ENCODE data around the gene PLOD2. TPM values are rescaled to one million over a fixed set of nuclear protein-coding genes. Genes with fewer than 3 reads are reported as not detected.

The PLOD2 gene
- total RNA-seq, 1 experiment from 2014 or later, result 19.3 TPM

DNA sequence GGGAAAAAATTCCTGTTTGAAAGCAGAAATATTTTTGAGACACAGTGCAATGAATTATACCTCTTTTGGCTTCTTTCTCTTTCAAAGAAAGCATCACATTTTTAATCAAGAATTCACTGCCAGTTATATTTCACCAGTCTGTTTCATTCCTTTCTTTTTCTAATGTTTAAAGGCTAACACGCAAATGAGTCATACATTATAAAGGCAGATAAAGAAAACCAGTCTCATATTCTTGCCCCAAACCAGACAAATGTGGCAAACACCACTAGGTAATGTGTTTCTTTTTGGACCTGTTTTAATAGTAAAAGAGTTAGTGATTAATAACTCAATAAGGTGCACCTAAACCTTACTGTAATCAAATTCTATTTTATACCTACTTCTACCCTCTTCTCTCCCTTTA lies 83.8 kb downstream of the PLOD2 start:
- H3K14ac ChIP-seq (ENCODE audit: insufficient read depth, low read length), result no peak overlapping the region
- no peaks in the 10 kb centered on the region for H3K9me3 ChIP-seq (ENCODE audit: control insufficient read depth, low read depth, low read length)
- H2BK5ac ChIP-seq (ENCODE audit: insufficient read length, low read length), result no peak overlapping the region
- WGBS (ENCODE audit: extremely low coverage, insufficient read length, low lambda C conversion rate), result no CpG with 5 or more reads among the region's 1 CpG
- no peaks in the 10 kb centered on the region for H3K23me2 ChIP-seq (ENCODE audit: insufficient read length, low read depth, low read length, poor library complexity, severe bottlenecking)
- H3K79me2 ChIP-seq (ENCODE audit: insufficient read depth, low read length), result no peaks in the 10 kb centered on the region
- no peak overlapping the region for H2BK20ac ChIP-seq (ENCODE audit: low read depth, low read length, poor library complexity, severe bottlenecking)
- H3K9me3 Mint-ChIP-seq, result no peaks in the 10 kb centered on the region
- no peak overlapping the region for H2BK12ac ChIP-seq (ENCODE audit: insufficient read length, low read depth, low read length)
- no peak overlapping the region for H4K91ac ChIP-seq (ENCODE audit: insufficient read length, low read depth, low read length)
- no peak overlapping the region for H3K23ac ChIP-seq (ENCODE audit: insufficient read length, low read depth, low read length)
- H3K4me1 Mint-ChIP-seq, result peaks cover 4 to 8% of the 10 kb centered on the region in 2 experiments; a peak in 3 of 4 replicates
- H3T11ph ChIP-seq (ENCODE audit: low read length), result no peak overlapping the region
- no peaks in the 10 kb centered on the region for H3K27me3 ChIP-seq (ENCODE audit: insufficient read depth, low read length)
- no peaks in the 10 kb centered on the region for H3K4me1 ChIP-seq (ENCODE audit: insufficient read depth, low read length)
- no peaks in the 10 kb centered on the region for H4K20me1 ChIP-seq (ENCODE audit: control insufficient read depth, insufficient read depth, insufficient read length)
- no peak overlapping the region for H3K56ac ChIP-seq (ENCODE audit: insufficient read length, low read depth, low read length)
- peaks cover 3 to 7% (median 7%) of the 10 kb centered on the region in 3 experiments; a peak in 5 of 7 replicates for H3K36me3 Mint-ChIP-seq (ENCODE audit: insufficient read depth in 1 of 3, low read depth in 3 of 3)
- H2BK120ac ChIP-seq (ENCODE audit: low read depth, low read length, poor library complexity, severe bottlenecking), result no peak overlapping the region
- no peak overlapping the region for H4K8ac ChIP-seq (replicated peaks; ENCODE audit: insufficient read length, low read depth, low read length)
- no peak overlapping the region for H3K4me2 ChIP-seq (ENCODE audit: insufficient read depth, insufficient read length, low read length)
- H3K27ac Mint-ChIP-seq, result no peak overlapping the region
- no peak overlapping the region for H3K18ac ChIP-seq (ENCODE audit: insufficient read length, low read depth, low read length)
- H2AK5ac ChIP-seq (ENCODE audit: insufficient read length, low read length), result no peak overlapping the region
- no peak overlapping the region for H3K4me3 Mint-ChIP-seq
- no peak overlapping the region for H3K9ac ChIP-seq (ENCODE audit: extremely low read depth, insufficient read length, low read length)
- H2BK15ac ChIP-seq (ENCODE audit: low read depth, low read length), result no peak overlapping the region
- H2AFZ ChIP-seq (ENCODE audit: low read length), result no peak overlapping the region
- H3K27me3 Mint-ChIP-seq (ENCODE audit: low read depth), result no peaks in the 10 kb centered on the region
- no peak overlapping the region for H4K5ac ChIP-seq (ENCODE audit: insufficient read length, low read depth, low read length)
- H3K79me1 ChIP-seq (ENCODE audit: insufficient read depth, low read depth, low read length, poor library complexity, severe bottlenecking), result no peaks in the 10 kb centered on the region
- no peak for DNase-seq
- H3K4ac ChIP-seq (ENCODE audit: low read depth, low read length), result no peak overlapping the region
- TF ChIP-seq, protein P1, sequence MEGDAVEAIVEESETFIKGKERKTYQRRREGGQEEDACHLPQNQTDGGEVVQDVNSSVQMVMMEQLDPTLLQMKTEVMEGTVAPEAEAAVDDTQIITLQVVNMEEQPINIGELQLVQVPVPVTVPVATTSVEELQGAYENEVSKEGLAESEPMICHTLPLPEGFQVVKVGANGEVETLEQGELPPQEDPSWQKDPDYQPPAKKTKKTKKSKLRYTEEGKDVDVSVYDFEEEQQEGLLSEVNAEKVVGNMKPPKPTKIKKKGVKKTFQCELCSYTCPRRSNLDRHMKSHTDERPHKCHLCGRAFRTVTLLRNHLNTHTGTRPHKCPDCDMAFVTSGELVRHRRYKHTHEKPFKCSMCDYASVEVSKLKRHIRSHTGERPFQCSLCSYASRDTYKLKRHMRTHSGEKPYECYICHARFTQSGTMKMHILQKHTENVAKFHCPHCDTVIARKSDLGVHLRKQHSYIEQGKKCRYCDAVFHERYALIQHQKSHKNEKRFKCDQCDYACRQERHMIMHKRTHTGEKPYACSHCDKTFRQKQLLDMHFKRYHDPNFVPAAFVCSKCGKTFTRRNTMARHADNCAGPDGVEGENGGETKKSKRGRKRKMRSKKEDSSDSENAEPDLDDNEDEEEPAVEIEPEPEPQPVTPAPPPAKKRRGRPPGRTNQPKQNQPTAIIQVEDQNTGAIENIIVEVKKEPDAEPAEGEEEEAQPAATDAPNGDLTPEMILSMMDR (conservative IDR thresholded peaks at IDR 0.05), result no peak
- H3K27ac ChIP-seq (ENCODE audit: insufficient read length, low read depth, low read length), result no peak overlapping the region

Measured in H9 (cell line).